ENCODE measurements around the gene USP47. TPM values are rescaled to one million over a fixed set of nuclear protein-coding genes. Genes with fewer than 3 reads are reported as not detected.

Gene USP47
- total RNA-seq, 1 donor from 2014 or later = 48.1 TPM

DNA sequence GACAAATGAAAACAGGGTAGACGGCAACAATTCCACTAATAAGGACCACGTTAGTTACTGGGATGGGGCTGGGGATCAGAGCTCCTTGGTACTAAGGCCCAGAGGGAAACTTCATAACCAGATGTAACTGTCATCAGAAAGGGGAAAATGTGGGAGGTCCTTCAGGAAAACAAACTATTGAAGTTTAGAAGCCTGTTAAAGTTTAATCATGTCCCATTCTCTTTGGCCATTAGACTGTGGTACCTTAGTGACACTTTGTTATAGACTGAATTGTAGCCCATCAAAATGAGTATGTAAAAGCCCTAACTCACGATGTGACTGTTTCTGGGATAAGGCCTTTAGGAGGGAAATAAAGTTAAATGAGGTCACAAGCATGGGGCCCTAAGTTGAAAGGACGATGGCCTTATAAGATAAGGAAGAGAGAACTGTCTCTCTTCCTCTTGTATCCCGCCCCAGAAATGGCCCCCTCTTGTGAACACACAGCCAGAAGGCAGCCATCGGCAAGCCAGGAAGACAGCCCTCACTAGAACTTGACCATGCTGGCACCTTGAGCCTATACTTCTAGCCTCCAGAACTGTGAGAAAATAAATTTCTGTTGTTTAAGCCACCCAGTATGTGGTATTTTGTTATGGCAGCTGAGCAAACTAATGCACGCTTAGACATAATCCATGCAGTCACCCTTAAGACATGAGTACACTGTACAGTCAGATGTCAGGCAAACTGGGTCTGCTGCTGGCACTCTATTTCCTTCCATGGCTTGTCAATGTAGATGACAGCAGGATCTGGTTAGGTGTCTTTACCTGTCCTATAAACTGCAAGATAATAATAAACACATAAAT is 26.9 kb upstream of the USP47 start:
- no peak for ATAC-seq
- no peak for DNase-seq
- Histone ChIP-seq H3K27me3 (no peaks in the 10 kb centered on the region), H3K9me3 (no peaks in the 10 kb centered on the region), H3K36me3 (no peaks in the 10 kb centered on the region), H3K4me1 (no peaks in the 10 kb centered on the region), H3K4me3 (no peak overlapping the region), H3K27ac (no peak overlapping the region)
- TF ChIP-seq, protein P1, sequence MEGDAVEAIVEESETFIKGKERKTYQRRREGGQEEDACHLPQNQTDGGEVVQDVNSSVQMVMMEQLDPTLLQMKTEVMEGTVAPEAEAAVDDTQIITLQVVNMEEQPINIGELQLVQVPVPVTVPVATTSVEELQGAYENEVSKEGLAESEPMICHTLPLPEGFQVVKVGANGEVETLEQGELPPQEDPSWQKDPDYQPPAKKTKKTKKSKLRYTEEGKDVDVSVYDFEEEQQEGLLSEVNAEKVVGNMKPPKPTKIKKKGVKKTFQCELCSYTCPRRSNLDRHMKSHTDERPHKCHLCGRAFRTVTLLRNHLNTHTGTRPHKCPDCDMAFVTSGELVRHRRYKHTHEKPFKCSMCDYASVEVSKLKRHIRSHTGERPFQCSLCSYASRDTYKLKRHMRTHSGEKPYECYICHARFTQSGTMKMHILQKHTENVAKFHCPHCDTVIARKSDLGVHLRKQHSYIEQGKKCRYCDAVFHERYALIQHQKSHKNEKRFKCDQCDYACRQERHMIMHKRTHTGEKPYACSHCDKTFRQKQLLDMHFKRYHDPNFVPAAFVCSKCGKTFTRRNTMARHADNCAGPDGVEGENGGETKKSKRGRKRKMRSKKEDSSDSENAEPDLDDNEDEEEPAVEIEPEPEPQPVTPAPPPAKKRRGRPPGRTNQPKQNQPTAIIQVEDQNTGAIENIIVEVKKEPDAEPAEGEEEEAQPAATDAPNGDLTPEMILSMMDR (IDR thresholded peaks at IDR 0.05) = no peak
- intact Hi-C loops (cut with DNase I) = no loop called here

DNA sequence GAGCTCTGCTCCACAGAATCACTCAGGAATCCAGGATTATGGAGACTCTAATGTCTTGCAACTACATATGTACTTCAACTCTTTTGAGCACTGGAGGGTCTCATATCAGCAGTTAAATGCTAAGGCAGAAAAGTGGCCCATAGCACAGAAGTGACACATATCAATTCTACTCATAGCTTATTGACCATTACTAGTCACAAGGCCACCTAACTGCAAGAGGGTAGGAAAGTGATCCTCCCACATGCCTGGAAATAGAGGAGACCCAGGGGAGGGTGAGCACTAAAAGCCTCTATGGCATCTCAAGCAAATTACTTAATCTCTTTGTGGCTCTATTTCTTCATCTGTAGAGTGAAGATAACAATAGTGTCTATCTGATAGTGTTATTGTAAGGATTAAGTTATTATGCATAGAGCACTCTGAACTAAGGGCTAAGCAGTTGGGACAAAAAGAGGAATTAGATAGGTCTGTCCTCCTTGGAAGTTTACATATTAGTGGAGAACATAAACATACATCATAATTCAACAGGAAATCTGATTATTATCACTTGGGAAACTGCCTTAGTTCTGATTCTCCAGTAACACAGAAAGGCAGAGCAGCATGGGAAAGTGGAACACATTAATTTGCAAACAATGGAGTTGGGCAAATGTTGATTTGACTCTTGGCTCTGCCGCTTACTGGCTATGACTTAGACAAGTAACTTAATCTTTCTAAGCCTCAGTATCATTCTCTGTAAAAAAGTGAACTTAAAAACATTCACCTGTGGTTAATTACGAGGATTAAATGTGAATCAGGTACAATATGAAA is 25.1 kb upstream of the USP47 start:
- Histone ChIP-seq H3K4me3 (no peak overlapping the region), H3K27ac (no peak overlapping the region), H3K27me3 (no peaks in the 10 kb centered on the region), H3K9me3 (no peaks in the 10 kb centered on the region), H3K36me3 (no peaks in the 10 kb centered on the region), H3K4me1 (no peaks in the 10 kb centered on the region)
- TF ChIP-seq, protein P1 (IDR thresholded peaks at IDR 0.05) = no peak
- DNase-seq = no peak
- peak; percentile 28 for ATAC-seq
- intact Hi-C loops (cut with DNase I) = no loop called here

DNA sequence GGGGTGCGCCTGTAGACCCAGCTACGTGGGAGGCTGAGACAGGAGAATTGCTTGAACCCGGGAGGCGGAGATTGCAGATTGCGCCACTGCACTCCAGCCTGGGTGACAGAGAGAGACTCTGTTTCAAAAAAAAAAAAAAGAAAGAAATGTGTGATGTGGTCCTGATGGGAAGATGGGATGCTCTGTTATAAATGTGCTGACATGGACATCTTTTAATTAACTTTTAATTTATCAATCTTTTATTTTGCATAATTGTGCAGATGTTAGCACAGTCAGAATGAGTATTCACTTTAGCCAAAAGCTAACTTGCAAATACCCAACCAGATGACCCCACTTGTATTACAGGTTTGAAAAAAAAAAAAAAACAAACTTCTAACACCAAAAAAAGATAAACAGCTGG is 23.8 kb upstream of the USP47 start:
- H3K27ac ChIP-seq = no peak overlapping the region
- no peaks in the 10 kb centered on the region for H3K9me3 ChIP-seq
- TF ChIP-seq, protein P1 (IDR thresholded peaks at IDR 0.05) = no peak
- H3K36me3 ChIP-seq = no peaks in the 10 kb centered on the region
- DNase-seq = no peak
- no peaks in the 10 kb centered on the region for H3K27me3 ChIP-seq
- H3K4me3 ChIP-seq = no peak overlapping the region
- intact Hi-C loops (cut with DNase I) = no loop called here
- no peak for ATAC-seq
- H3K4me1 ChIP-seq = no peaks in the 10 kb centered on the region

DNA sequence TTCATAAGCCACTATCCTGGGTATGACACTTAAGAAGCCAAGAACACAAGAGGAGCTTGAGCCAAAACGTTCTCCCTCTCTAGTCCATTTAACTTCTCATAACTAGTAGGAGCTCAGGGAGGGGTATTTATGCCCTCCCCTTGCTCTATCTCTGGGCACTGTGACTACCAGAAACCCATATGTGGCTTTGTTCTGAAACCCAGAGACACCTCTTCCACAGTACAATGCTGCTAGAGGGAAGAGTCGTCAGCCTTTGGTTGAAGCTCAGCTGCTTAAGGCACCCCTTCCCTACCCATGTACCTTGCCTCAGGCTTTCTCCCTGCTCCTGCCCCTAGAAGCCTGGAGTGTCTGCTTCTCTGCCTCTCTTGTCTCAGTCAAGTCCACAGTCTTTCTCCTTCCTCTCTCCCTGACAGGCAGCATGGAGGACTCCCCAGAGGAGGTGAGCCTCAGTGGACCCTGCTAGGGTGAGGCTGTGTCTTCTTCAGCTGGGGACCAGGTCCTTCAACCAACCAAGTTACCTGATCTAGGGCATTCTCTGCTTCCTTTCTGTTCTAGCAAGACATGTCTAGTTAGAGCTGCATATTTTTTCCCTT is 23.1 kb upstream of the USP47 start:
- no peak overlapping the region for H3K27ac ChIP-seq
- no peak for DNase-seq
- intact Hi-C loops (cut with DNase I) = no loop called here
- ATAC-seq = no peak
- H3K4me1 ChIP-seq = no peaks in the 10 kb centered on the region
- no peak overlapping the region for H3K4me3 ChIP-seq
- no peaks in the 10 kb centered on the region for H3K36me3 ChIP-seq
- no peaks in the 10 kb centered on the region for H3K27me3 ChIP-seq
- no peaks in the 10 kb centered on the region for H3K9me3 ChIP-seq
- TF ChIP-seq, protein P1 (IDR thresholded peaks at IDR 0.05) = no peak

DNA sequence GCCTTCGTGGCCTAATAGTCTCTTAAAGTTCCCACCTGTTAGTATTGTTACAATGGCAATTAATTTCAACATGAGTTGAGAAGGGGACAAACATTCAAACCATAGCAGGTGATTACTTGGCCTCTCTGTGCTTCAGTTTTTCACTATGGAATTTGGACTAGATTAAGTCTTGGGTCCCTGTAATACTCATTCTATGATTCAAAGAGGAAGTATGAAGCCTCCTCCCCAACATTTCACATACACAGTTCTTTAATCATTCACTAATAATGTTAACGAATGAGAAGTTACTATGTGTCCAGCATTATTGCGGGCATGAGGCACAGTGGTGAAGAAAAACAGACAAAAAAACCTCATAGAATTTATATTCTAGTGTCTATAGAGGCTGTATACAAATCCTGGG is 19.9 kb upstream of the USP47 start:
- DNase-seq = no peak
- TF ChIP-seq, protein P1 (IDR thresholded peaks at IDR 0.05) = no peak
- no peaks in the 10 kb centered on the region for H3K27me3 ChIP-seq
- intact Hi-C loops (cut with DNase I) = no loop called here
- H3K4me1 ChIP-seq = no peaks in the 10 kb centered on the region
- no peak overlapping the region for H3K4me3 ChIP-seq
- no peak overlapping the region for H3K27ac ChIP-seq
- no peaks in the 10 kb centered on the region for H3K36me3 ChIP-seq
- H3K9me3 ChIP-seq = no peaks in the 10 kb centered on the region
- ATAC-seq = no peak

Measured in upper lobe of right lung (tissue), 1 donor.